ENCODE measurements around the gene ZNF205.

ZNF205 gene

DNA sequence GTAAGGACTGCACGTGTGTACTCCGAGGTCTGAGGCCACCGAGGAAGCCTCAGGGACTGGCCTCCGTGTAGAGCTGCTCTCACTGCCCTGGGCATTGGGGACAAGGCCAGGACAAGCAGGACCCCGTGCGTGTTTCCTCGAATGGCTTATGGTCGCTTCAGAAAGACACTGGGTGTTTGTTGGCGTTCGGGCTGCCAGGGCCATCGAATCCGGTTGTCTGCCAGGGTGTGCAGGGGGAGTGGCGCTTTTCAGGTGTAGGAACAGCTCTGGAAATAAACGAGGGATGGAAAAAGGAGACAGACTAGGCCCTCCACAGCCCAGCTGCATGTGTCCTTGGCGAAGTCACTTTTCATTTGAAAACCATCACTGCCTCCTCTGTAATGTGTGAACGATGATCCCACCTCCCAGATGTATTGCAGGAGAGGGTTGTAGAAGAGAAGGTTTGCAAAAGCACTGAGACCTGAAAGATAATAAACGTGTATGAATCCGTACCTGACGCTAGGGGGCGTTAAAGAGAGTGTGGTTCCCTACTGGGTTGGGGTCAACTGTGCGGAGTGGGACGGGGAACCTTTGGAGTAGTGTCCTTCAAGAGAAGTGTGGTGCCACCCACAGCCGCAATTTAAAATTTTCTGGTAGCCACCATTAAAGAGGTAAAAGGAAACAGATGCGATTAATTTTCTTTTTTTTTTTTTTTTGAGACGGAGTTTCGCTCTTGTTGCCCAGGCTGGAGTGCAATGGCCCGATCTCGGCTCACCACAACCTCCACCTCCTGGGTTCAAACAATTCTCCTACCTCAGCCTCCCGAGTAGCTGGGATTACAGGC, 11.2 kb upstream of the ZNF205 start:
- no peak for DNase-seq (ENCODE audit: low read depth)

DNA sequence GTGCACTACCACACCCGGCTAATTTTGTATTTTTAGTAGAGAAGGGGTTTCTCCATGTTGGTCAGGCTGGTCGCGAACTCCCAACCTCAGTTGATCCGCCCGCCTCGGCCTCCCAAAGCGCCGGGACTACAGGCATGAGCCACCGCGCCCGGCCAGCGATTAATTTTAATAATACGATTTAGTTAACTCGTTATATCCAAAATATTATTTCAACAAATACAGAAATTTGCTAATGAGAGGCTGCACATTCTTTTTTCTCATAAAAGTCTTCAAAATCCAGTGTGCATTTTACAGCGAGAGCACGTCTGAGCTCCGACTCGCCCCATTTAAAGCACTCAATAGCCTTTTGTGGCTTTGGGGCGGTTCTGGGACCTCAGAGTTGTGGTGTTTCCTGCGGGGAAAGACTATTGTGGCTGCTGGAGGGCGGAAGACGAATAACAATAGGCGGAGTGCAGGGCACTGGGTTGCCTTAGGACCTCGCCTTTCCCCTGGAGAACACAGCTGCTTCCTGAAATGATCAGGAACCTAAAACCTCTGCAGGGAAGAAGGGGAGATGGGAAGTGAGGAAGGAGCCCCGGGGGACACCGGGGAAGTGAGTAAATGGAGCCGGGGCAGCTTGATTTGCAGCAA, 10.4 kb upstream of the ZNF205 start:
- no peak for DNase-seq (ENCODE audit: low read depth)

DNA sequence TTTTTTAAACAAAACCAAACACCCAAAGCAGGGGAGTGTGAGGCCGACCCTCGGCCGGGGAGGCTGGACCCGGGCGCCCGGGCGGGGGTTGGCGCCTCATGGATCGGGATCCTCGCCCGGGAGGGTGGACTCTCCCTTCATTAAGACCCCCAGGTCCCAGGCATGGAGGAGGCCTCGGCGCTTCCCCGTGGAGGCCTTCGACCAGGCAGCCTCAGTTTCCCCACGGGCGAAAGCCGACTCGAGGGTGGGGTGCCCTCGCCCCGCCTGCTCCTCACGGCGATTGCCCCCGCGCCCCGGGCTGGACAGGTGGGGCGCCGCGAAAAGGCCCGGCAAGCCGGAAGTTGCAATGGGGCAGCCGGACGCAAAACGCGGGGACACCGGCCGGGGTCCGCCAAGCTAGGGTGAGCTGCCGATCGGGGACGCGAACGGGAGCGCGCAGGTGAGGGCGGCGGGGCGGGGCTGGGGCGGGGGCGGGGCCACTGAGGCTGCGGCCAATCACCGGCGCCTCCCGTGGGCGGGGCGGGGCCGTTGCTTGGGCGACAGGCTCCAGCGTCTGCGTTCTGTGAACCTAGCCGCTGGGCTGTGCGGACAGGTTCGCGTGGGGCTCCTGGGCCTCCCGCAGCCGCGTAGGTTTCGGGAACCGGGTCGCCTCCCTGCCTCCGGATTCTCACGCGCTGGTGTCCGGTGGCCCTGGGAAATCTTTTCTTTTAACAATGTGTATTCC, 6.0 kb upstream of the ZNF205 start:
- peak; percentile 68 for DNase-seq (ENCODE audit: low read depth)

DNA sequence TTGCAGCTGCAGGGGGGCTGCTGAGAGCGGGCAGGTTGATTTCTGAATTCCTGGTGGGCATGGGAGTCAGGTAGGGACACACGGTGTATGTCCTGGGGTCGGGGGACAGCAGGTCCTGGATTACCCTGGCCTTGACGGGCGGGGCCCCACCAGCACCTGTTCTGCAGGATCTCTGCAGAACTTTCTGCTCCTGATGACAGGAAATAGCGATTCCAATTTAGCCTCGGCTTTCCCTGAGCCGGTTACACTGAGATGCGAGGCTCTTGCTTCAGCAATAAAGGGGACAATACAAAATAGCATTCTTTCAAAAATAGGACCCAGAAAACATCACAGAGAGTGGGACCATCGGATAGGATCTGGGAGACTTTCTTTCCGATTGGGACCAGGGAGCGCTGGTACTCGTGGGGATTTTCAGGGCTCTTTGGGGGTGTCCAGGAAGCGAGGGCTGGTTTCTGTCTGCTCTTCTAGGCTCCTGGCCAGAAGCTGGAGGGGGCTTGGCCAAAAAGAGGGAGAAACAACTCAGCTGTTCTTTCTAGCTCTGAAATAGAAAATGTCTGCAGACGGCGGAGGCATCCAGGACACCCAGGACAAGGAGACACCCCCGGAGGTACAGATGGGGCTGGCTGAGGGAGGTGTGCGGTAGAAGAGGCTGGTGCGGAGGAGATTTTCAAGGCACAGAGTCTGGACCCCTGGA, 642 bp downstream of the ZNF205 start:
- no peak for DNase-seq (ENCODE audit: low read depth)

DNA sequence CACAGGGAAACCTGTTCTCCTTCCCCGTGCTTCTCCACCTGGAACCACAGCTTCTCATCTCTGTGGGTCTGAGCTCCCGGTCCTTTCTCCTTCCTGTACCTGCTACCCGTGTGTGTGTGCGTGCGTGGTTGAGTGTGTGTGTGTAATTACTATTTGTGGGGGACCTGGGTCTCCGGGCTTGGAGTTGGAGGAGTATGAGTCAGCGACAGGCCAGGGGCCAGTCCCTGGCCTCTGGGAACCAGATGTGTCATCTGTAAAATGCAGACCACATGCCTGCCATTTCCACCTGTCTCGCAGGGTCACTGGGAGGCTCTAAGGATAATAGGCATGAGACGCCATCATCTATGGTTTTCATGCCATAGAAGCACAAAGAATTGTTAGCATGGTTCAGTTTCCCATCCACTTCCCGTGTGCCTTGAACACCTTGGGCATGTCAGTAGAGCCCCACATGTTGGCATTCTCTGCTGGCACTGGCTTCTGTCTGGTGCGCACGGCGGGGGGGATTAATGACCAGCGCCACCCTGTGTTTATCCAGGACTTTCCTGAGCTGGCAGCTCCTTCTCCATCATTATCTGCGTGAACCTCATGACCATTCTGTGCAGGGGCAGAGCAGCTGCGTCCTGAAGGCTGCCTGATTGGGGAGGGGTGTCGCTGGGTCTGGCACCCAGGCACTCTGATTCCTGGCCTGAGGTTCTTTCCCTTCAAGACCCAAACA, 1.5 kb downstream of the ZNF205 start:
- no peak for DNase-seq (ENCODE audit: low read depth)

DNA sequence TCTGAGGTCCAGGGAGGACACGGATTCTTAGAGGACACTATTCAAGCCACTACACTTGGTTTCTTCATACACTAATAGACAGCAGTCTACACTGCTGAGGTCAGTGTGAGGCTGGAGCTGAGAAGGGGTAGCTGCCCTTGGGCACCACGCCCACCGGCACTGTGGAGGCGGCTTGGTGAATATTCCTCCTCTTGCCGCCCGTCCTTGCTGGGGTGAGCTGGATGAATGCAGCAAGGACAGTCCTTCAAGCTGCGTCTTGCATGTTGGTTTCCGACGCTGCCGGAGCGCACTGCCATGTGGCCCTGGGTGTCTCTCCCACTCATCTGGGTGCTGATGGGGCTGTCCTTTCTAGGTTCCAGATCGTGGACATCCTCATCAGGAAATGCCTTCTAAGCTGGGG, 2.6 kb downstream of the ZNF205 start:
- no peak for DNase-seq (ENCODE audit: low read depth)

DNA sequence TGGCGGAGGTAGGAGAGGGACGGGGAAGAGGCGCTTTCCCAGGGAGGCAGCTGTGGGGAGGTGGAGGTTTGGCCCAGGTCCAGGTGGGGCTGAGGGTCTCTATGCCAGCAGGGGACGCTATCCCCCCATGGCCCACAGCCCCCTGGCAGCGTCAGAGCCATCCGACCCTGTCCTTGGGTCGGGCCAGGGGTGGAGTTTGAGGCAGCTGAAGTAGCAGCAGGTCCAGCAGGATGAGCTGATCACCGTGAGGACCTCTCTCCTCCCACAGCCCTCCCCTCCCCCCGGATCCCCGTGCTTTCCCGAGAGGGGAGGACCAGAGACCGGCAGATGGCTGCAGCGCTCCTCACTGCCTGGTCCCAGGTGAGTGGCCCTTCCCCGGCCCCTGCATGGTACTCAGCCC, 3.2 kb downstream of the ZNF205 start:
- no peak for DNase-seq (ENCODE audit: low read depth)

DNA sequence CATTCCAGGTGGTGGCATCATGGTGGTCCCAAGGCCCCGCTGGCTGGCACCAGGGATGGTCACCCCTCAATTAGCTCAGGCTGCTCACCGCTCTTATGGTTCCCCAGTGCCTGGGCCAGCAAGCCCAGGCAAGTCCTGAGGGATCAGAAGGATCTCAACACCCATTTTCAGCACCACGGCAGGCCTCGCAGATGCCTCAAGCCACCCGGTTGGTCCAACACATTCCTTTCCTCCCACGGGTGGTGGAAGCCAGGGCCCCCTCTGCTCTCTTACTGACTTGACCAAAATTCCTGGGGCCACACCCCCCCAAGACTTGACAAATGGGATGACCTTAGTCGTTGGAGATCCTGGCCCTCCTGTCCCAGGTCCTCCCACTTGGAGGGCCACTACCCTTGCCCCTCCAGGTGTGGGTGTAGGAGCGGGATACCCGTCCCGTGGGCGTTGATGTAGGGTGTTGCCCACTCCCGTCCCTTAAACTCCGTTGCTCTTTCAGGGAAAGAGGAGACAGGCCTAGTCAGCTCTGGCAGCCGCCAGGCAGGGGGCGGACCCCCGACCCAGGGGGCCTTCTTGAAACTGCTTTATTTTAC, 5.9 kb downstream of the ZNF205 start:
- DNase-seq (ENCODE audit: low read depth) = no peak

DNA sequence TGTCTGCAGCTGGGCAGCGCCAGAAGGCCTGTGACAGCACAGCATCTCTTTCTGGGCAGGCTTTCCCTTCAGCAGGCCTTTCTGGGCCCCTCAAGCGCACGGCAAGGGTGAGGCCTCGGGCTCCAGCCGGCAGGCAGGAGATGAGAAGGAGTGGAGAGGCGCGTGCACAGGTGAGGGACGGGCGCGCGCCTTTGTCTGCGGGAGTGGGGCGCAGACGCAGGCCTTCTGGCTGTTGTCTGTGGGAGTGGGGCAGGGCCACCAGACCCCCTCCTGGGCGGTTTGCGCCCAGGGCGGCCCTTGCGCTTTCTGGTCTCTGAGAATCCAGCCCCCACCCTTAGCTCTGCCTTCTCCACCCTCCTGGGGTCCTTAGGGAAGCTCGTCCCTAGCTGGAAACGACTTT, 6.5 kb downstream of the ZNF205 start:
- no peak for DNase-seq (ENCODE audit: low read depth)

DNA sequence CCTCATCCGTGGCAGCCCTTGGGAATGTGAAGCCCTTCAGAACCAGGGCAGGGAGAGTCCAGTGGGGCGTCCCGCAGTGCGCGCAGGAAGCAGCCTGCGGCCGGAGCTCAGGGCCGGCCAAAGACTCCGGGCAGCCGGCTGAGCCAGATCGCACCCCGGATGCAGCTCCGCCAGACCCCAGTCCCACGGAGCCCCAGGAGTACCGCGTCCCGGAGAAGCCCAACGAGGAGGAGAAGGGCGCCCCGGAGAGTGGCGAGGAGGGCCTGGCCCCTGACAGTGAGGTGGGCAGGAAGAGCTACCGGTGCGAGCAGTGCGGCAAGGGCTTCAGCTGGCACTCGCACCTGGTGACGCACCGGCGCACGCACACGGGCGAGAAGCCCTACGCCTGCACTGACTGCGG, 6.9 kb downstream of the ZNF205 start:
- no peak for DNase-seq (ENCODE audit: low read depth)

DNA sequence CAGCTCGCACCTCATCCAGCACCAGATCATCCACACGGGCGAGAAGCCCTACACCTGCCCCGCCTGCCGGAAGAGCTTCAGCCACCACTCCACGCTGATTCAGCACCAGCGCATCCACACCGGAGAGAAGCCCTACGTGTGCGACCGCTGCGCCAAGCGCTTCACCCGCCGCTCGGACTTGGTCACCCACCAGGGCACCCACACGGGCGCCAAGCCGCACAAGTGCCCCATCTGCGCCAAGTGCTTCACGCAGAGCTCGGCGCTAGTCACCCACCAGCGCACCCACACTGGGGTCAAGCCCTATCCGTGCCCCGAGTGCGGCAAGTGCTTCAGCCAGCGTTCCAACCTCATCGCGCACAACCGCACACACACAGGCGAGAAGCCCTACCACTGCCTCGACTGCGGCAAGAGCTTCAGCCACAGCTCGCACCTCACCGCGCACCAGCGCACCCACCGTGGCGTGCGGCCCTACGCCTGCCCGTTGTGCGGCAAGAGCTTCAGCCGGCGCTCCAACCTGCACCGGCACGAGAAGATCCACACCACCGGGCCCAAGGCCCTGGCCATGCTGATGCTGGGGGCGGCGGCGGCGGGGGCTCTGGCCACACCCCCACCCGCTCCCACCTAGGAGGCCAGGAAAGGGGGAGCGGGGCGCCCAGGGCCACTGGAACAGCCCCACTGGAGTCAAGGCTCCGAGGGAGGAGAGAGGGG, 7.5 kb downstream of the ZNF205 start:
- DNase-seq (ENCODE audit: low read depth) = no peak

DNA sequence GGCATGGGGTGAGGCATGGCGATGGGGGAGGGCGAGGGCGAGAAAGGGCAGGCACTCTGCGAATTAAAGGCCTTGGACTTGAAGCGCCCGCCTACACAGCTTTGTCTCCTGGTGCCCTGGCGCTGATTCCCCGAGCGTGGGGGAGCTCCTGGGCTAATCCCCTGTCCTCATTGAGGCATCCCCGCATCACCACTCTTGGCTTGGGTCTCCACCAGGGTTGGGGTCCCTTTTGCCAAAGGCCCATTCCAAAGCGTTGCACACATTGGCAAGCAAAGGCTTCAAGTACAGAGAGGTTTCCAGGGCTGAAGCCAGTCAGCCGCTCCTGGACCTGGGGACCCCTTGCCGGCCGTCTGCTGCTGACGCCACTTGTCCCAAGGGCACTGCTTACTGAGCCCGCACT, 8.0 kb downstream of the ZNF205 start:
- DNase-seq (ENCODE audit: low read depth) = no peak

DNA sequence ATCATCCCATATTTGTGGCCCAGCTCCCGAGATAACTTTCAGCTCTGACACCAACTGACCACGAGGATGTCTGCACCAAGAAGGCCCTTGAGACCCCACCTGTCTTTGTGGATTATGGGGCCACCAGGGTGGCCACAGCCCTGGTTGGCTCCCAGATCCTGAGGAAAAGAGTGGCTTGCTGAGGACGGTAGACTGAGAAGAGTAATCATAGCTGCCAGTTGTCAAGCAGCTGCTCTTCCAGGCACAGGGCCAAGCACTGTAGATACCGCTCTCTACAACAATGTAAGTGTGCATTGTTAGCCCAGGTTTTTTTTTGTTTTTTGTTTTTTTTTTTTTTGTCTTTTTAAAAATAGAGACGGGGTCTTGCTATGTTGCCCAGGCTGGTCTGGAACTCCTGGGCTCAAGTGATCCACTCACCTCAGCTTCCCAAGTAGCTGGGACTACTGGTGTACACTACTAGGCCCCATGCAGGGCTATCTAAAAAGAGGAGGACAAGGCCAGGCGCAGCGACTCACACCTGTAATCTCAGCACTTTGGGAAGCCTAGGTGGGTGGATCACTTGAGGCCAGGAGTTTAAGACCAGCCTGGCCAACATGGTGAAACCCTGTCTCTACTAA, 9.6 kb downstream of the ZNF205 start:
- DNase-seq (ENCODE audit: low read depth) = no peak

DNA sequence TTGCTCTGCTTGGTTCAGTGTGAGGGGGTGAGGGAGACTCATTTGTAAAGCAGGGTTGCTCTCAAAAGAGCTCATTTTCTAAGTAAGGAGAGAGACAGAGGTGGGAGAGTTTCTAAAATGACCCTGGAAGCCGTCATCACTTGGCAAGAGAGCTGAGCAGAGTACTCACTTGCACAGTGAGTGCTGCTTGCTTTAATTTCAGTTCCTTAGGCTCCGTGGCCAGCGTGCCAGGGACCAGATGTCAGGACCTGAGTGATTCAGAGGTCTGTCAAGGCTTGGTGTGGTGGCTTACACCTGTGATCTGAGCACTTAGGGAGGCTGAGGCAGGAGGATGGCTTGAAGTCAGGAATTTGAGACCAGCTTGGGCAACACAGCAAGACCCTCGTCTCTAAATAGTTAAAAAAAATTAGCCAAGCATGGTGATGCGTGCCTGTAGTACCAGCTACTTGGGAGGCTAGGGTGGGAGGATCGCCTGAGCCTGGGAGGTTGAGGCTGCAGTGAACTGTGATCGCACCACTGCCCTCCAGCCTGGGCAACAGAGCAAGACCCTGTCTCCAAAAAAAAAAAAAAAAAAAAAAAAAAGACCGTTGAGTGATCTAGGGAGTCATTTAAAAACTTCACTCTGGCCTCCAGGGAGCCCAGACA, 10.7 kb downstream of the ZNF205 start:
- DNase-seq (ENCODE audit: low read depth) = no peak

DNA sequence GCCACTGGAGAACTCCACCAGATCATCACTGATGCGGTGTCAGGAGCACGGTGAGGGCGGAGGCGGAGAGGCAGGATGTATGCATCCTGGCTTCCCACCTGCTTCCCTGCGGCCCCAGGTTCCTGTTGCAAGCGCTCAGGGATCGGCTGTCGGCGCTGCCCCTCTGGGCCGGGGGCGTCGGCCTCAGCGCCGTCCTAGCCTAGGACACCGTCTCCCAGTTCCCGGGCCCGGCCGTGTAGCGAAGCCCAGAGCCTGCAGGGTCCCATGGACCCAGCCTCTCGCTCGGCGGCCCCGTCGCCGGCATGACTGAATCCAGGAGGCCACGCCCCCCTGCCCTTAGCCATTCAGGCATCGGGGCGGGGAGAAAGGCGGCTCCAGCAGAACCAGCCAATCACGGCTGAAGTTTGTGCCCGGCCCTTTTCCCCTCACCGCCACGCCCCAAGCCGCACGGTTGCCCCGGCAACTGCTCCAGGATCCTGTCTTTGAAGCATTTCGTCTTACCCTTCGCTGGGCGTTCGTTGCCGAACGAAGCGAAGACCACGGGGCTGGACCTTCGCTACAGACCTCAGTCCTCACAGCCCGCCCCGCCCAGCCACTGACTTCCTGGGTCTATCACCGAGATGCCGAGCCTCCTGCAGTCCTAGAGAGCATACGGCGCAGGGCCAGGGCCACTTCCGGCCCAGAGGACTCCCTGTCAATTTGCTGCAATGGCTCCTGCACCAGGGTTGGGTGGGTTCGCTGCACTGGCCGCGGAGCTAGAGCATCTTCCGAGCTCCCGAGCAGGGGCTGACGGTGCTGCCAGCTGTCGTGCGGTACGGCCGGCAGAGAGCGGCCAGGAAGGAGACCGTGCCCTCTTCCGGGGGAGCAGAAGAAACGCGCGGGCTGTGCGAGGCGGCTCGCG, 11.8 kb downstream of the ZNF205 start:
- DNase-seq (ENCODE audit: low read depth) = peak; percentile 91

DNA sequence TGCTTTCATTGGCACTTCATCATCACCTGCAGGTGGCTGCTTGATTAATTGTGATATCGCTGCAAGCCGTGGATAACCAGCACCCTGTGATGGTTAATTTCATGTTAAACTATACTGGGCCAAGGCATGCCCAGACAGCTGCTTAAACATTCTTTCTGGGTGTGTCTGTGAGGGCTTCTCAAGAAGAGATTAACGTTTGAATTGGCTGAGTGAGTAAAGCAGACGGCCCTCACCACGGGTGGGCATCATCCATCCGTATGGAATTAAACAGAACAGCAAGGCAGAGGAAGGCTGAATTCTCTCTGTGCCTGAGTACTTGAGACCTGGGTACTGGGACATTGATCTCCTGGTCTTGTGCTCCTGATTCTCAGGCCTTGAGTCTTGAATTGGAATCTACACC, 15.4 kb downstream of the ZNF205 start:
- DNase-seq (ENCODE audit: low read depth) = no peak

DNA sequence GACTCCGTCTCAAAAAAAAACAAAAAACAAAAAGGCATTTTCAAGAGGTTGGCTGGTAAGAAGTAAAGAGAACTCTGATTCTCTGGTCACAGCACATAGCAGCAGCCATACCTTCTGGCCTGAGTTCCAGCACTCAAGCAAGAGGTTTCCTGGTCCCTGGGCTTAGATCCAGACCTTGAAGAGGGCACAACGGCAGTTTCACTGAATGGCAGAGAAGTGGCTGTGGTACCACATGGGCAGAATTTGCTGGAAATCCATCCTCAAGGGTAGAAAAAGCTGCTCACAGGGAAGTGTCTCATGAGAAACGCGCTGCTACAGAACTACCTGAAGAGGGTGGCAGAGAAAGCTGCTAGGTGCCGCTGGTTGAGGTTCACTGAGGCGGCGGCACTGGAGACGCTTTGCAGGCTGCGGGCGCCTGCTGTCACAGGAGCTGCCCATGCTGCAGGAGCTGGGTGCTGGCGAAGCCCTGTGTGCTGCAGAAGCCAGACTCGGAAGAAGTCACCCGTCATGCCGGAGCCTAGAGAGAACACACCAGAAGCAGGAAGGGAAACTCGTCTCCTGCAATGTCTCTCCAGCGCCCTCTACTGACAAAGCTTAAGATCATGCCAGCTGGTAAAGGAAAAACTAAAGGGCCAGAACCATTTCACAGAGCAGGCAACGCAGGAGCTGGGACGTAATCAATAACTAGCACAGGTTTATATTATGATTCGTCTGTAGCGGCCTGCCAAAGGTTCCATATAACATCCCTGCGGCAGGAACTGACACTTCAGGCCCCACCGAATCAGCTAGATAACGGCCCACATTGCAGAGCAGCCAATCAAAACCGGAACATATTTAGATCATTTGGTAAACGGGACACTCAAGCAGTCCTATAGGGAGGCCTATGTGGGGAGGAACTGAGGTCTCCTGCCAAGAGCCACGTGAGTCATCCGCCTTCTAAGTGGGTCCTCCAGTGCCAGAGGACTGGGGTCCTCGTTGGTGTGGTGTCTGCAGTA, 17.0 kb downstream of the ZNF205 start:
- peak; percentile 79 for DNase-seq (ENCODE audit: low read depth)
